ENCODE results near the gene CDK6.
"Not testable (repeated sequence)": the region's sequence is repeated elsewhere in the genome, so short reads cannot be mapped to it uniquely, and the experiment has no call there.

CDK6 gene

DNA sequence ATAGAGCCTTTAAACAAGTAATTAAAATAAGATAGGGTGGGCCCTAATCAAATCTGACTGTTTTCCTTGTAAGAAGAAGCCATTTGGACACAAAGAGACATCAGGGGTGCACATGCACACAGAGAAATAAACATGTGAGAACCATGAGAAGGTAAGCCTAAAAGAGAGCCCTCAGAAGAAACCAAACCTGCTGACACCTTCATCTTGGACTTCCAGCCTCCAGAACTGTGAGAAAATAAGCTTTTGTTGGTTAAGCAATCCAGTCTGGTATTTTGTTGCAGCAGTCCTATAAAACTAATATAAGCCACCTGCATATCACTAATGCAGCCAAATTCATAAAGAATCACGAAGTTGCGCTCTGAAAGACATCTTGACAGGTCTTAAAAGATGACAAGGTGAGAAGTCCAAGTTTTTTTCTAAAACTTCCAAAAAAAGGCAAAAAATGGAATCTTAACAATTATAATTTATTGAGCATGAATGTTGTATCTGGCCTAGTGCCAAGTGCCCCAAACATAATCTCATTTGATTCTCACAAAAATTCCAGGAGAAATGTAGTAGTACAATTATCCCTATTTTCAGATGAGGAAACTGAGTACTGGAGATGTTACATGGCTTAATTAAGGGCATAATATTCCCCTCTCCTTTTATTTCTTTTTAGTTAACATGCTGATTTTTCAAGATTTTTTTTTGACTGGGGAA, 211.9 kb downstream of the CDK6 start:
- DNase-seq (ENCODE audit: low read depth in 2 of 2): no peak

DNA sequence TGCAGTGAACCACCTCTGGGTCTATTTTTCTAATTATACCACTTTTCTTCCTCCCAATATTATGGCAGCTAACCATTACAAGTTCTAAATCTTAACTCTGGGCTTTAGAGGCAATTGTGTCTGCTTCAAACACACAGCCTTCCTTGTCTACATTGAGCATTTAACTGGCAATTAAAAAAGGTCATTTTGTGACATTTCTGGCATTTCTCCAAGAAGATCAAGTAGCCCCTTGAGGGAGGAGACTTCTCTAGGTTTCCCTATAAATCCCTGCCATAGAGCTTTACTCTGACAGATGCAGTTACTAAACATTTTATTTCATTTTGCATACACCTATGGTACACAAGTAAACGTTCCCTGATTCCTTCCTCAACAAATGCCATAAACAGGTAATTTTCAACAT, 212.8 kb downstream of the CDK6 start:
- DNase-seq (ENCODE audit: low read depth in 2 of 2): no peak

DNA sequence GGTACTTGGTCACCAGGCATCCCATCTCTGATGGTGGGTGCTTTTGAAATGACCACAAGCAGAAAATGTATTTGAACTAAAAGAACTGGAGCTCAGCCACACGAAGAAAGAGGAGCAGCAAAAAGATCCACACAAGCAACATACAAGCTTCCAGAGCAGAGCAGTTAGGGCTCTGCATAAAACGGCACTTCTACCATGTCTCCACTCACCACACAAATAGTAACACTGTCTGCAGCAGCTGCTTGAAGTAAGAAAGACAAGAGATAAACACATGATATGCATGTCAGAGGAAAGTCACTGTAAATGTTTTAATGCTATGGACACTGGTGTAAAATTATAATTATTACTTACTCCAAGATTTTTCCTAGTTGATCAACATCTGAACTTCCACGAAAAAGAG, 213.7 kb downstream of the CDK6 start:
- DNase-seq (ENCODE audit: low read depth in 2 of 2): no peak

DNA sequence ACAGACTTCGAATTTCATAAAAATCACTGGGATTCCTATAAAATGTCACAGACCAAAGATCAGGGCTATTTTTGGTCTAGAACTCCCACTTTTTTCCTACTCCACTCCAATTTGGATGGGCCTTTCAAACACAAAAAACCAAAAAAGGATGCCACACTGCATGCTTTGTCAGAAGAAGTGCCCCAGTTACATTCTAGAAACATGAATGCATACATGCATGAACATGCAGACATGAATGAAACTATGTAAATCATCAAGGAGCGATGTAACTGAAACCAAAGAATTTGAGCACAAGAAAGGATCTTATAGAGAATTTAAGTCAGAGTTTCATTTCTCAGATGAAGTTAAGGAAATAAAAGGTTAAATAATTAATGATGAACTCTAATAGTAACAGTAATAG, 214.3 kb downstream of the CDK6 start:
- DNase-seq (ENCODE audit: low read depth in 2 of 2): no peak

DNA sequence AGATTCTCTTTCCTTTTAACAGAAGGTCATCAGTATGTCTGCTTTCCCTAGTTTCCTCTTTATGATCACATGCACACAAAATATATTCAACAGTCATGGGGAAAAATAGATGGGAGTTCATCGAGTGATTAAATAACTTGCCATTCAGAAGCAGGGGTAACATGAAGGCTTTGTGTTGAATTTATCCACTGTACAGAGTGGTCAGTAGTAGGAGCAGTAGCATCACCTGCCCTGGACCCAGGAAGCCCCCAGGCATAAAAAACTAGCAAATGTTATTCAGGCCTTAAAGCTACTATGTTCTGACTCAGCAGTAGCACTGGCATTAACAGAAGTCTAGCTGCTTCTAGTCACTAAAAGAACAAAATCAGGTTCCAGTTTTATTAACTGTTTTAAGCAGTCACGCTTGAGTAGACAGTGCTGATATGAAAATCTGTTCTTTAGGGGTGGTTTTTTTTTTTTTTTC, 214.8 kb downstream of the CDK6 start:
- no peak for DNase-seq (ENCODE audit: low read depth in 2 of 2)

DNA sequence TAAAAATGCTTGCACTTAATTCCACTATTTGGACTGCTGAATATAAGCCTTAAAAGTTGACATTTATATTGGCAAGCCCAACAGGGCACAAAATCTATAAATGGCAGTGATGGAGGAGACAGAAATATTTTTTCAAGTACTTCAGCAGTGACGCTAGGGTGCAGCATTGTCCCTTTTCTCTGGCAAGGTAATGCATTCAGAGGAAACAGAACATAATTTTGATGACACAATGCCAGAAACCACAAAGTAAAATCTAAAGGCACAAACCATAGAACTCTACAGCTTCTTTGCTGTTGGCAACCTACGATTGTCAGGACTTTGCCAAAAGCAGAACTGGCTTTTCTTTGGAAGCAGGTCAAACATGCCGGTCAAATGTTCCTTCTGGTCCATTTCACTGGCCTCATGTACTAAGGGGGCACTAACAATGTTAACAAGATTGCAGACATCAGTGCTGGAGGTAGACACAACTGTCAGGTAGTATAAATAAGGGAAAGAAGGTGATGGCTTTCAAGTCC, 215.3 kb downstream of the CDK6 start:
- peak; percentile 42 to 70 for DNase-seq (ENCODE audit: low read depth in 2 of 2)

DNA sequence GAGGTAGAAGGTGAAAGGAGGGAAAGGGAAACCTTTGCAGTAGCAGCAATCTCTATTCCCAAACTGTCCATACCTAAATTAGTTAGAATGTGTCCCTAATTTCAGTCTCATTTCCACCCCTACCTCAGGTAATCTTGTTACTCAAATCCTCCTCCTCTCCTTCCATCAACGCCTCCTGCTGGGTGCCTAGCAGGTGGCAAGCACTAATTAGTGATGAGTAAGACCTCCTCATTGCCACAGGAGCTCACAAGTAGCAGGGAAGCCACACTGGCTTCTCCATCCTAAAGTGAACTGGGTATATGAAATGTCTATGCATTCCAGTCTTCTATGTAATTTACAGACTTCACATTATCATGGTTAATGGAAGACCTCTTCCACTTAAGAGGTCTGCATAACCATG, 220.5 kb downstream of the CDK6 start:
- DNase-seq (ENCODE audit: low read depth in 2 of 2): no peak

DNA sequence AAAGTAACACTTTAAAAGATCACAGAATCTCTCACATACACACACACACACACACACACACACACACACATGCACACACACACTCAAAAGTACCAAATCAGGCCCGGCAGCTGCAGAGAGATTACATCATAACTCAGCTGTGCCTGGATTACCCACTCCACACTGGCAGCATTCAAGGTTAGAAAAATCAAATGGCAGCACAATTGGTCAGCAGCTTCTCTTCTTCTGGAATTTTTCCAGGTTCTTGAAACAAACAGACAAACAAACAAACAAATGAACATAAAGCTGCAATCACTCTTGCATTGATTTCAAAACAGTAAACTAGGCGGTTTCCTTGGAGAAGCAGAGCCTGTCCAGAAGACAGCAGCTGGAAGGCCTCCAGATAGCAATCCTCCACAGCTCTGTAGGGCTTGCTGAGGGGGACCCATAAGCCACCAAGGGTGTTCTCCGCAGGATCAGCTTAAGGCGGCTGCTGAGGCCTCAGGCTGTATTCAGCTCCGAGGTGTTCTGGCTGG, 221.7 kb downstream of the CDK6 start:
- no peak for DNase-seq (ENCODE audit: low read depth in 2 of 2)

DNA sequence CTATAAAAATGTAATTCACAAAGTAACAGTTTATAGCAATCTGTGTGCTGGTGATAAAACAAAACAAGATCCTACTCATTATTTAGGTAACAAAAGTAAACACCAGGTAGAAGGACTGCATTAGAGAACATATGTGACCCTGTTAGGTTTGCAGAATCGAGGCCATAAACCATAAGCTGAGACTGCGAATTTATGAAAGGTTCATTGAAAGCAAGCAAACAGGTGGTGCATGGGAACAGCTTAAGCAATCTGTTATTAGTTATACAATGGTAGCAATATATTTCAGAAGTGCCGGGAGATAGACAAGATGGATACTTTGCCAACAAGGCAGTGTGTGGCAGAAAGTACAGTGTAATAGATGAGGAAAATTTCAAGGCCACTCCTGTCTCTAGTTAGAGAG, 222.7 kb downstream of the CDK6 start:
- DNase-seq (ENCODE audit: low read depth in 2 of 2): no peak

DNA sequence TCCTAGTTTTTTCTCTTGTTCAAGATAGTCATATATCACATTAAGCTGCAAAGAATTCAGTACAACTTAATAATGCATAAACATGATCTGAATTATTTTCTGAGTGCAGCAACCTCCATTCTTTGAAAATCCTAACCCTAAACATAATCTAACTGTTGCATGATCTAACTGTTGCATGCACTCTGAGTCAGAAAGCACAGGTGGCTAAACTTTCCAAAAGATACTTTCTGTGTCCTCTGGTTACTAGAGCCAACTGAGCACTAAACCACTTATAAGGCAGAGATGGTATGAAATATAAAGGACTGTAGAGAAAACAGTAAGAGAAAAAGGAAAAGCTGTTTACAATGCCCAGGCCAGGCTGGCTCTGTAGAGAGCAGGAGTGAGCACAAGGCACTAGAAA, 223.2 kb downstream of the CDK6 start:
- DNase-seq (ENCODE audit: low read depth in 2 of 2): no peak

DNA sequence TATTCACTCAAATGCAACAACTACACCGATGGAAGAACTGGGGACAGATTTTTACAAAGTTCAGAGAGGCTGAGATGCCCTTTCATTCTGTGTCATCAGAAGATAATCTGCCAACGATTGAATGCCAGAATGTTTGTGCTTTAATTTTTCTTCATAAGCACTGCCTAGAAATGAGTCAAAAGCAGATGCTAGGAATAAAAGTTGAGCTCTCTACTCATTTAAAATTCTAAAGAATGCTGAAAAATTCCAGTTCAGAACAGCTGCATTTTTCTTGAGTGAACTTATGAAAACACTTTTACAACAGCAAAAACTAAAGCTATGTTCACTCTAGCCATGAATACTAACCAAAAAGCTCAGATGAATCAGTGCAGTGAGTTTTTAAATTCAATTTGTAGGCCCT, 223.9 kb downstream of the CDK6 start:
- DNase-seq (ENCODE audit: low read depth in 2 of 2): no peak

DNA sequence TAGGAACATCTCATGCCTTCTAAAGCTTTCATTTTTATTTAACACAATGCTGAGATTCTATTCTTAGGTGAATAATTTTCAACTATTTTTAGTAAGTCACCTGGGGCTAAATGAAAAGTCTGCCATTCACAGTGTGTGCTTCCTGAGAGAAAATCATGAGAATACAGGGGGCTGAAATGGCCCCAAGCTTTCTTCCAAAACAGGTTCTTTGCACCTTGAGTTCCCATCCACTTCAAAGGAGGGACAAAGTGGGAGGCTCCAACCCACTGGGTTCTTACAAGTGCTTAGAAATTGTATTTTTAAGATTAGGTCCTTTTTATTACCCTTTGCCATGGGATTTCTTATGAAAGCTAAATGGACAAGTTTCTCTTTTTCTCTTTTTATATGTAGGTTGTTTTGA, 224.6 kb downstream of the CDK6 start:
- DNase-seq (ENCODE audit: low read depth in 2 of 2): no peak

DNA sequence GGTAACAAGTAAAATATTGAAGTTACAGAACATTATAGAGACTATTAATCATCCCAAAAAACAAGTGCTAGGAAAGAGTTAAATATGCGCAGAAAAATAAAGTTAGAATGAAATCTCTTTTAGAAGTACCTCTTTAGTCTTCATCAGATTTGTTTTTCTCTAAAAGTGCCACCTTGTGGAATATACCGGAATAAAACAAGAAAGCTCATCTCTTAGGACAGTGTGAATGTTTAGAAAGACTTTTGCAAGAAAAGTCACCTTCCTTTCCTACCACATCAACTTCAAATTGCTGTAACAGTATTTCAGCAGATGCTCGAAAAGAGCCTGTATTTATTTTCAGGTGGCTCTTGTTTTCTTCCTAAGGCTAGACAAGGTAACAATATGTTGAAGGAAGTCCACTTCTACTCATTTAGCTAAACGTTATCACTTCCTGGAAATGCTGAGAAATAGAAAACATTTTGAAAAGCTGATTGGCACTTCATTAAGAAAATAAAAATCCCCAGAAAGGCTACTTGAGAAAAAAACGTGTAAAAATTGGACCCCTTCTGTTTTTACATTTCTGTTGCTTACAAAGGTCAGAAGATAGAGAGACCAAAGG, 226.4 kb downstream of the CDK6 start:
- DNase-seq (ENCODE audit: low read depth in 2 of 2): no peak

DNA sequence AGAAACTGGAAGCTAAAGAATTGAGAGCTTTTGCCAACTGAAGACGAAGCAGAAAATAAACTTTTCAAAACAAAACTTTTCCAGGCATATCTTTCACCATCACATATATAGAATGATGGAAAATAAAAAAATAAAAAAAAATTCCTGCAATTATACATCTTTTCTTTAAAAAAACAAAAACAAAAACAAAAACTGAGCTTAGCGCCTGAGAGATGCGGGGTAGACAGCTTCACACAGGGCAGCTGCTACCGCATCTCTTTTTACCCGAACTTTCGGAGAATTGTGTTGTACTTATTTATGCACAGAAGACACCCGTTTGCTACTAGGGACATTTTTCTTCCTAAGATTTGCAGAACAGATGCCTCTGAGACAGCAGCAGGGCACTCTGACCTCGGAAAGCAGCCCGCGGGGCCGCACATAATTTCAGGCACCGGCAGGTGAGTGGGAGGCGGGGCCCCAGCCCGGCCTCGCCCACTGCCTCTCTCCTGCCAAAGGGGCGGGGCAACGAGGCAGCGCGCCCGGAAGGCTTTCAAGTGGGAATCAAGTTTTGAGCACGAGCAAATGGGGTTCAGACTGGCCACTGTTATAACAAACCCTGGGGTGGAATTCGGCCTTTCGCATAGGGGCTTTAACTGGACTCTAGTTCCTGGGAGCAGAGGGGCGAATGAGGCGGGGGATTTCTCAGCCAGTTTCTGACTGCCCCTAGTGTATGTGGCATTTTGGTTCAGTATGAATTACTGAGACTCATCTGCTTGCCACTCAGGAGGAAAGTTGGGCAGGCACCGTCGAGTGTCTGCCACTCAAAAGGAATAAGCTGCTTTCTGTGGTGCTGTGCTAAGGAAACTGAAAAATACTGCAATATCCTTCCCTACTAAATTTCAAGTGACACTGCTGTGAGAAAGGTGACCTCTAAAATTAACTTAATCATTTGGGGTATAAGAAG, 227.7 kb downstream of the CDK6 start:
- no peak for DNase-seq (ENCODE audit: low read depth in 2 of 2)

DNA sequence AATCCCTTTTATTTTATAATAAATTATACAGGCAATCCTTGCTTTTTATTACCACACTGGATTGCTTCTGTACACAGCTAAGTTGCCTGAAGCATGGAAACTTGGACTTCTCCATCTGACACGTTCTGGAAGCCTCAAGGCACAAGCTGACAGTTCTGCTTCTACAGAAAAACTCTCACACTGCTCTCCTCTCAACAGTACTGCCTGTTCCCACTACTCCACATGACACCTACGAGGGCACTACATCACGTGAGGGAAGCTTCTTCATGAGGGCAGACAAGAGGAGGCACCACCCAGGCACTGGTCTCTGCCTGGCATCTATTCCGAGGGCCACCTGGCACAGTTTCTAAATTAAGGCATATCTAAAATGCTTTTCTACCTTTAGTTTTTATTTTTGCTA, 229.4 kb downstream of the CDK6 start:
- no peak for DNase-seq (ENCODE audit: low read depth in 2 of 2)

DNA sequence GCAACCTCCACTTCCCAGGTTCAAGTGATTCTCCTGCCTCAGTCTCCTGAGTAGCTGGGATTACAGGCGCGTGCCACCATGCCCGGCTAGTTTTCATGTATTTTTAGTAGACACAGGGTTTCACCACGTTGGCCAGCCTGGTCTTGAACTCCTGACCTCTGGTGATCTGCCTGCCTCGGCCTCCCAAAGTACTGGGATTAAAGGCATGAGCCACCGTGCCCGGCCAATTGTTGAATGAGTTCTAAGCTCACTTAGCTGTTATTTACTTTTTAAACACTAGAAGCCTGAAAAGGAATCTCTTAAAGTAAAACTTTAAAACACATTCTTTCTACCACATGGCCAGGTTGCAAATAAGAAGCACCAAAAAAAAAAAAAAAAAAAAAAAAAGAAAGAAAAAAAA, 231.9 kb downstream of the CDK6 start:
- not testable (repeated sequence) for DNase-seq (ENCODE audit: low read depth in 2 of 2)

DNA sequence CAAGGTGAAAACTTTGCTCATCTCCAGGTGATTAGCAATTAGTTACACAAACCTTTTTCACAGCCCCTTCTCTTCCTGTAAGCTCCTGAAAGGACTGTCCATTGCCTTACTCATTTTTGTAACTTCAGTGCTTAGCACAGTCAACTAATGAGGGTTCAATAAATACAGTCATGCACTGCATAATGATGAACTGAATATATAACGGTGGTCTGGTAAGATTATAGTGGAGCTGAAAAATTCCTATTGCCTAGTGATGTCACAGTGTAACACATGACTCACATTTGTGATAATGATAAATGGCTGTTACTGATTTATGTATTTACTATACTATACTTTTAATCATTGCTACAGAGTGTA, 233.3 kb downstream of the CDK6 start:
- no peak for DNase-seq (ENCODE audit: low read depth in 2 of 2)

DNA sequence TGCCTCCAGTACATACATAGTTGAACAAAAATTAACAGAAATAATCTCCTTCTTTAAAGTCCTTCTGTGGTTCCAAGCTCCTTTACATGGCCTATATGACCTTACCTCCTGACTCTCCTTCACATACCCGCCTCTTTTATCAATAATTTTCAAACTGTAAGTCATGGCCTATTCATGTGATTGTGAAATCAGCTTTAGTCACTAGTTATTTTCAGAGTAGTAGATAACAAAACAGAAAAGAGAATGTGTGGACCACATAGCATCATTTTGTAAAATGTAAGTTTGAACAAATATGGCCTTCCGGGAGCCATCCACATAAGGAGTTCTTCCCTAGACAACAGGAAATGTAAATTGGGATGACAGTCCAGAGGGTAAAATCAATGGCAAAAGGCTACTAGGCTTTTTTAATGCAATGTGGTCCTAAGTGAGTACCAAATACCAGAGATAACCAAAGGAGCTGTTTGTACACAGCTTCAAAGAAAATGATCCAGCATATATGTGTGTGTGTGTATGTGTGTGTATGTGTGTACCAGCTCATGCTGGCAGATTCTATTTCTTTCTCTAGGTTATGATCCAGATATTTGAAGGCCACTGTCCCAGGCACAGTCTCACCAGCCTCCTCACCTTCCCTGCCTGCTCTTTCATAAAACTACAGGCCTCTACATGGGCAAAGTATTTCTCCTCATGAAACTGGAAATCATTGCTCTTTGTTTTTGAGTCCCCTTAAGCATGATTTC, 233.9 kb downstream of the CDK6 start:
- DNase-seq (ENCODE audit: low read depth in 2 of 2): no peak

DNA sequence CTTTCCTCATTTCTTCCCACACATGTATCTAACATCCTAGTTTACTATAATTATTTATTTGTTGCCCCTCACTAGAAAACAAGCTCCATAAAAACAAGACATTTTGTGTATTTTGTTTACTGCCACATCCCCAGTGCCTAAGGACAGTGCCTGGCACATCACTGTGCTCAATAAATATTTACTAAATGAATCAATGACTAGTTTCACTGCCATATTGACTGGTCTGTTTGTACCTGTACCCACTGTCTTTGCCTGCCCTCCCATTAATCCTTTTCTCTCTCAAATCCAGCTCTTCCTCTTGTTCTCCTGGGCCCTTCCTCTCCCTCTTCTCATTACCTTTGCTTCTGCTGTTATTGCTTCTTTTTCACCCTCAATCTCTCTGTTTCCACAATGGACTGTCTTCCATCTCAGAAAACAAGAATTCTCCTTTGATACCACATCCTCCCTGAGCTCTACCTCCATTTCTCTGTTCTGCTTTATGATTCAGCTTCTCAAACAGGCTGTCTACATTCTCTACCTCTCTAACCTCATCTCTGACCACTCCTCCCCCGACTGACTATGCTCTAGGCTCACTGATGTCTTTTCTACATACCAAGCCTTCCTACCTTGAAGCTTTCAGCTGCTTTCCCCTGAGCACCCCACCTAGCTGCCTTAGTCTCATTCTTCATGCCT, 237.9 kb downstream of the CDK6 start:
- DNase-seq (ENCODE audit: low read depth in 2 of 2): no peak

DNA sequence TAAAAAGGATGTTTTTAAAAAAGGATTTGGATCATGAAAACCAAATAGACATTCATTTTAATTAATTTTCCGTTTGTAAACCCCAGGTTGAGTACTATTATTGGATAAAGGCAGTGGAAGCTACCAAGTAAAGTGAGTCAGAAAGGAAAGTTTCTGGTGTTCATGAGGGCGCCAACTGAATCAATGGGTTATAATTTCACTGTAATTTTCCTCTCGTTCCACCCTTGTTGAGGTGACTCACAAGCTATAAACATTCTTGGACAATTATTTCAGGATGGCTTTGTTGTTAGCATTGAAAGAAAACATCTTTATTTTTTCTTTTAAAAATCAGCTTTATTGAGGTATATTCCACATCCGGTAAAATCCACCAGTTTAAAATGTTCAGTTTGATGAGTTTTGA, 241.1 kb downstream of the CDK6 start:
- no peak for DNase-seq (ENCODE audit: low read depth in 2 of 2)

DNA sequence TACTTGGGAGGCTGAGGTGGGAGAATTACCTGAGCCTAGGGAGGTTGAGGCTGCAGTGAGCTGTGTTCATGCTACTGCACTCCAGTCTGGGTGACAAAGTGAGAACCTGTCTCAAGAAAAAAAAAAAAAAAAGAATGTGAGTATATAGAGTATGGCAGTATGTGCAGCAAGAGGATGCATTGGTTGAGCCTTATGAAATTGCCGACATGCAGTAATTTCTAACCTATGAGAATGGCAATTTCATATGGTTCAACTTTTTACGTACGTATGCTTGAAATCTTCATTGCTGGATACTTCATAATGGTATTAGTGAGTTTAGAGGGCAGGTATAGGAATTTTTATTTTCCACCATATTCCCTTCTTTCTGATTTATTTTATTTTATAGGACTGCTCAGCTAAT, 241.6 kb downstream of the CDK6 start:
- no peak for DNase-seq (ENCODE audit: low read depth in 2 of 2)
